SK-N-MC (cell line): Measurements from ENCODE around the gene FLVCR1.

Source experiments
- EZH2 ChIP-seq: fragments of 200-600 bp; sonication (generic); IDR thresholded peaks from one replicate; pipeline ENCODE4 v1.6.1; 2017; ENCODE audit warnings: antibody characterized with exemption
- FOXP2 ChIP-seq: optimal IDR thresholded peaks from 2 replicates; pipeline ENCODE3; 2011; ENCODE audit warnings: mild to moderate bottlenecking, moderate library complexity; ENCODE audit not compliant: insufficient read depth; ENCODE audit errors: extremely low read length, control extremely low read depth
- POLR2AphosphoS5 ChIP-seq: IDR thresholded peaks from 2 replicates; pipeline ENCODE4 v1.6.1; 2012; ENCODE audit warnings: mild to moderate bottlenecking, low read depth, low read length, borderline replicate concordance

- TF ChIP-seq EZH2 = no peak
- no peak for TF ChIP-seq POLR2AphosphoS5
- no peak for TF ChIP-seq FOXP2
Measured at GRCh38 chr1:212902054-212902453, 44.0 kb downstream of the FLVCR1 start.
